GM18951 (cell line): ENCODE data around the gene NUDC.

ENCODE experiments used
- POLR2A ChIP-seq: IDR thresholded peaks from 4 replicates; pipeline ENCODE4 v1.6.1; 2011; ENCODE audit warnings: mild to moderate bottlenecking; ENCODE audit not compliant: insufficient read length, insufficient read depth; ENCODE audit errors: extremely low read depth
- in situ Hi-C: fragments of 300-500 bp; cut with MboI; formaldehyde crosslinking; loops from one replicate; pipeline ENCODE4 v1.12.0; 2022; ENCODE audit warnings: low sequenced_read_pairs, mixed read lengths, inconsistent platforms; ENCODE audit not compliant: unreplicated experiment

NUDC gene

DNA sequence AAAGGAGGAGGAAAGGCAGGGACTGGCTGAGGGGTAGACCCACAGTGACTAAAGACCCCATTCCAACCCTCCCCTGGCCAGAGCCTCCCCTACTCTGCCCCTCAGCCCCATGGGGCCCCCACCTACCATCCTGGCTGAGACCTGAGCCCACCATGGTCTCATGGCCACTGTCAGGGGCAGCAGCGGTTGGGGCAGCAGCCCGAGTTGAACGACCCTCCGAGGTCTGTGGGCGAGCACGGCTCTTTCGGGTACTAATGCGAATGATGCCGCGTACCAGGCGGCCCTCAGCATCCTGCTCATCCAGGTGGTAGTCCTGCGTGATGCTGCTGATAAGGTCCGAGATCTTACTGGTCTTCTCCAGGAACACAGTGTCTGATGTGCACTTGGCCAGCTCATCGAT is 29.7 kb downstream of the NUDC start:
- in situ Hi-C loops = no loop called here
- no peak for TF ChIP-seq POLR2A

DNA sequence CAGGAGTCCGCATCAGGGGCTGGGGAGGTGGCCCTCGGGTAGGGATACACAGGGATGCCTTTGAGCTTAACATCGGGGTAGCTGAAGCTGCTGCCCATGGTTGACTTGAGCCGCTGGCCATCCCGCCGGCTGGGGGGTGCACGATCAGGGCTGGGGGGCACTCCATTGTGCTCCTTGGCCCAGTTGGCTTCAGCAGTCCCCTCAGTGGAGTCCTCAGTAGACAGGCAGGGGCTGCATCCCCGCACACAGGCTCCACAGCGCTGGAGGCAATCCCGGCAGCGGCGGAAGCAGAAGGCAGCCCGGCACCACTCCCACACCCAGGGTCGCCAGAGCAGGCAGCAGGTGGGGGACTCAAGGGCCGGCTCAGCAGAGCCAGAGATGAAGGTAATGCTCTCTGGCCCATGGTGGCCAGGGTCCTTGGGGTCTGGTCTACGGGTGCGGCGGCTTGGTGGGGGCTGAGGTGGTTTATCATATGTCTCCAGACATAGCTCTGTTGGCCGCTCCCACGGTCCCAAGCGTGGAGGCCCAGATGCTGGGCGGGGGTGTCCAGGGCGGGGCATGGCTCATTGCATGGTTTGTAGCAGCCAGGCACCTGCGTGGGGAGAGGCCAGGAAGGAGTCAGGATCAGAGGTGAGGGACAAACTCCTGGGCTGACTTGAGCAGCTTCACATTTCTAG is 30.4 kb downstream of the NUDC start:
- in situ Hi-C loops = no loop called here
- TF ChIP-seq POLR2A = no peak

DNA sequence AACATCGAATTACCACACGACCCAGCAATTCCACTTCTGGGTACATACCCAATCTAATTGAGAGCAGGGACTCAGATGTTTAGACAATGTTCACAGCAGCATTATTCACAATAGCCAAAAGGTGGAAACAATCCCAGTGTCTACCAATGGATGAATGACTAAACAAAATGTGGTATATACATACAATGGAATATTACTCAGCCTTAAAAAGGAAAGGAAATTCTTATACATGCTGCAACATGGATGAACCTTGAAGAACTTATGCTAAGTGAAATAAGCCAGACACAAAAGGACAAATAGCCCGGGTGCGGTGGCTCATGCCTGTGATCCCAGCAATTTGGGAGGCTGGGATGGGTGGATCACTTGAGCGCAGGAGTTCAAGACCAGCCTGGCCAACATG is 31.8 kb downstream of the NUDC start:
- TF ChIP-seq POLR2A = no peak
- in situ Hi-C loops = no loop called here

DNA sequence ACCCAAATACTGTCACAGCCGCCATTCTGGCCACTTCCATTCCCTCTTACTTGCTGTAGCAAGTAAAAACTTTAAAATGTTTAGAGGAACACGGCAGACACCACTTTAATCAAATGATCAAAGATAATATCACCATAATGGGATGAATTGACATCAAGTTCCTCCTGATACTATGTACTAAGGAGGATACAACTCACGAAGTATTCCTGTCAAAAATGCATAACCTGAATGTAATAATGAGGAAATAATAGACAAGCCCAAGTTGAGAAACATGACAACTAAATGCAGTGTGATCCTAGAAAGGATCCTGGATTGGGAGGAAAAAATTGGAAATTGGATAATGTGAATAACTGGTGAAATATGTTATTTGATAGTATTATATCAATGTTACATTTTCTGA is 34.8 kb downstream of the NUDC start:
- no peak for TF ChIP-seq POLR2A
- in situ Hi-C loops = no loop called here

DNA sequence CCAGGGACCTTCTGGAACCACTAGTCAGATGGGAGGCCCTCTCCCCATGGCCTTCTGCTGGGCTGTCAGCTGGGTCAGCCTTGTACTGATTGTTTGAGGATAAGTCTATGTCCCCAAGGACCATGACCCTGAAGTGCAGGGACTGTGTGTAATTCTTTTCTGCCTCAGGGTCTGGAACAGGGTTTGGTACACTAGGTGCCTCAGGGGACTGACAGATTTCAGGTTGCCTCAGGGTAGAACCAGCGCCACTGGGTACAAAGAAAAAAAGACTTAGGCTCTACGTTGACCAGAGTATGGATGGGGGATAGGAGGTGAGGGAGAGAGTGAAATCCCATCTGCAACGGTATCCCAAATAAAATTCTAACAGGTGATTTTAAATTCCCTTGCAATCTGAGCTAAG is 35.8 kb downstream of the NUDC start:
- in situ Hi-C loops = no loop called here
- TF ChIP-seq POLR2A = no peak

DNA sequence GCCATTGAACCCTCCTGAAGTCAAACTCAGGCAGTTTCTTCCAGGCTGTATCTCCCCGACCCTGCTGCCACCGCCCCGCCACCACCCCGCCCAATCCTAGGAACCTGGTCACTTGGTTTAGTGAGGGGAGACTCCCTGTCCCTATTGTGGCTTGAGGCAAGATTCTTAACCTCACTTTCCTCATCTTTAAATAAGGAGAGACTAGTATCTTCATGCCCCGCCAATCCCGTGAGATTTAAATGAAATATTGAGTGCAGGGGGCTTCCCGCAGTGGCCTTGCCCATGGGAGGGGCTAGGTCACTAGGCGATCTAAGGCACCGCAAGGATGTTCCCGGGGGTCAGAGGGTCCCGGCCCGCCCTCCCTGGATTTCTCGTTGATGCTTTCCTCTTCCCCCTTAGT is 37.7 kb downstream of the NUDC start:
- in situ Hi-C loops = no loop called here
- no peak for TF ChIP-seq POLR2A

DNA sequence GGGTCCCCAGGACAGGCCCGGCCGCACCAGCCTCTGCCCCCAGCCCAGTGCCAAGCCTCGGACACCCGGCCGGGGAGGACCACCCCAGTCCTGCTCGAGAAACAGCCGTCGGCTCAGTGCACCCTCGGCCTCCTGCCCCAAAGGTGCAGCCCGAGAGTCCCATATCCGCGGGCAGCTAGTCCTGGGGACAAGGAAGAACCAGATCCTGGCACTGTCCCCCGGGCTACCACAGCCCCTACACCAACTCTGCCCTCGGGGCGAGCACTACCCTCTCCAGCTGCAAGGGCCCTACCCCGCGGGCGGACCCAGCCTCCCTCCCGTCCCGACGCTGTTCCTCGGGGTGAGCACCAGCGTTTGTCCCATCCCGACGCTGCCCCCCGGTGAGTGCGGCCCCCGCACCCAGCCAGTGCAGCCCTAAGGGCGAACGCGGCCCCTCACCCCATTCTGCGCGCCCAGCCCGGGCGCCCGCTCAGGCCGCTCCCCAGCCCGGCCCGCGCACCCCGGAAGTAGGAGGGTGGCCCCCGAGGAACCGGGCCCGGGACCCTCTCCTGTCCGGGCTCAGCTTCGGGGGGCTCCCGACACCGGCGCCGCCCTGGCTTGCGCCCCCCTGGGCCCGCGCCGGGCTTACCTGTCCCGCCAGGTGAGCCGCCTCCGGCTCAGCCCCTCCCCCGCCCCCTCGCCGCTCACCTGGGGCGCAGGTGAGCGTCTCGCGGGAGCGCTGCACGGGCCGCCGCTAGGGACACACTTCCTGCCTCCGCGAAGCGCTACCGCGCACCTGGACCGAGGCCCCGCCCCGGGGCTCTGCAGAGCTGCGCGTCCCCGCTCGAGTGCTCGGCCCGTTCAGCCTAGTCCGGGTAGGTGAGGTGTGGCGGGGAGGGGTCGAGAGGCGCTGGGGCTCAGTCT is 38.4 kb downstream of the NUDC start, which contains the start of gene KDF1:
Gene KDF1, minus strand, starts transcription at position 747 of the 903 bp plus-strand sequence. CDS start 8,088 bp downstream, outside the sequence.
- in situ Hi-C loops = no loop called here
- no peak for TF ChIP-seq POLR2A

DNA sequence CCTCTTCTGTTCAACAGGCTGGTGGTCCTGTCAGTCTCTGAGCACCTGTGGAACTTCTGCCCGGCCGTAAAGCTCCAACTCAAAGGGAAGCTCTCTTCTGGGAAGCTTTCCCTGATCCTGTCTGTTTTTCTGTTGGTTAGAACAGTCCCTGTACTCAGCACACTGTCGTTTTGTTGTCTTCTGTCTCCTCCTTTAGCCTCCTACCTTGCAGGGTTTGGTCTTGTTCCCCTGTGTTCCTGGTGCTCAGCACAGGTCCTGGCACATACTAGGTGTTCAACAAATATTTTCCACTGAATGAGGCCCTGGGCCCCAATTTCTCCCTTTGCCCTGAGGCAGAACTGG is 39.1 kb downstream of the NUDC start:
- in situ Hi-C loops = no loop called here
- no peak for TF ChIP-seq POLR2A

DNA sequence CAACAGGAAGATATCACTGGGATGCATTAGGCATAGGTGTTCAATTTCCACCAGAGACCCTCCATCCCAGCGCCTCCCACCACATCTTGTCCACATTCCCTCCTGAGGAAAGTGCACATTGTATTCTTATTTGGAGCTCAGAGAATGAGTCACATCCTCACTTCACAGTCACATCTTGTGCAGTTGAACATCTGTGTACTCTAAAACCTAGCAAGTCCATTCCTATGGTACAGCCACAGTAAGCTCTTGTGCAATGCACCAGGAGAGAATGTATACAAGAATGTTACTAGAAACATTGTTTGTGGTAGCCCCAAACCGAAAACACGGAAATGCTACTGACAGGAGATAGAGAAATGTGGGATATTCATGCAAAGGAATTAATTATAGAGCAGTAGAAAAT is 40.3 kb downstream of the NUDC start:
- no peak for TF ChIP-seq POLR2A
- in situ Hi-C loops = no loop called here

DNA sequence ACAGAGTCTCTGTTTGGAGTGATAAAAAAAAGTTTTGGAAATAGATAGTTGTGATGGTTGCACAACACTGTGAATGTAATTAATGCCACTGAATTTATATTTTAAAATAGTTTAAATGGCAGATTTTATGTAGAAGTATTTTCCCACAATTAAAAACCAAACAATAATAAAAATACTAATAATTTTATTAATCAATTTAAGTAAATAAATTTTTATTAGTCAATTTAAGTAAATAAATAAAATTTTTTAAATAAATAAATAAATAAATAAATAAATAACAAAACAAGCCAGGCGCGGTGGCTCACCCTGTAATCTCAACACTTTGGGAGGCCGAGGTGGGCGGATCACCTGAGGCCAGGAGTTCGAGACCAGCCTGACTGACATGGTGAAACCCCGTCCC is 43.7 kb downstream of the NUDC start:
- in situ Hi-C loops = no loop called here
- no peak for TF ChIP-seq POLR2A

DNA sequence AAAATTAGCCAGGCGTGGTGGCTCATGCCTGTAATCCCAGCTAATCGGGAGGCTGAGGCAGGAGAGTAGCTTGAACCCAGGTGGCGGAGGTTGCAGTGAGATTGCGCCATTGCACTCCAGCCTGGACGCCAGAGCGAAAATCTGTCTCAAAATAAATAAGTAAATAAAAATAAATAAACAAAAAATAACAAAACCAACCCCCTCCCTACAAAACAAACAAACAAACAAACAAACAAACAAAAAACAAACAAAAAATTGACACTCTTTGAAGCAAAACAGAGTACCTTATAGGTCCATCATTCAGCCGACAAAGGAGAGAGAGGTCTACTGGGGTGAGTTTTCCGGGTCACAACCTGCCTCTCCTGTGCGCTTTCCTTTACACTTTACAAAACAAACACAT is 44.1 kb downstream of the NUDC start:
- no peak for TF ChIP-seq POLR2A
- in situ Hi-C loops = no loop called here

DNA sequence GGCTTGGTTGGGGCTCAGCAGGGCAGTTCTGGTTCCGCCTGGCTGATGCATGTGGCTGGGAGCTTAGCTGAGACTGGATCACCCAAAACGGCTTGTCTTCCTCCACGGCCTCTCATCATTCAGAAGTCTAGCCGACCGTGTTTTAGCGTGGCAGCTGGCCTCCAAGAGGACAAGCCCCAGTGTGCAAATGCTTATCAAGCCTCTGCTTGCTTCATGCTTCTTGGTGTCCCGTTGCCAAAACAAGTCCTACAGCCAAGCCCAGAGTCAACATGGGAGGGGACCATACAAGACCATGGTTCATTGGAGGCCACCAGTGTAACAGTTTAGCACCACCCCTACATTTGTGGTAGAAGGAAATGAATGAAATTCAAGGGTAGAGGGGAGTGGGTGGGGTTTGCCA is 49.3 kb downstream of the NUDC start:
- no peak for TF ChIP-seq POLR2A
- in situ Hi-C loops = no loop called here

DNA sequence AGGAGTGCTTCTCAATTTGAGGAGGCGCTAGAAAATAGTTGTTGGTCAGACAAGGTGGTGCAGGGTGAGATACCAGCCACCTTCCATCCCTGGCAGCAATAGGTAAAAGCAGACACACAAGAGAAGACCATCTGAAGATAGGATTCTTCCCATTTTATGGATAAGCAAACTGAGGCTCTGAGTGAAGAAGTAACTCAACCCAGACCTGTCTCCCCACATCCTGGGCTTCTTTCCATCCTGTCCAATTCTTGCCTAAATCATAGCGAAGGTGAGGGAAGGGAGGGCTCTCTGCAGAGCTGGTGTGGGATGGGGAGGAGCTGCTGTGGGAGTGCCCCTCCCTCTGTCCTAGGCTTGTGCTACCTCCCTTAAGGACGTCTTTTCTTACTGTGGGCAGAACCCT is 50.0 kb downstream of the NUDC start:
- TF ChIP-seq POLR2A = no peak

DNA sequence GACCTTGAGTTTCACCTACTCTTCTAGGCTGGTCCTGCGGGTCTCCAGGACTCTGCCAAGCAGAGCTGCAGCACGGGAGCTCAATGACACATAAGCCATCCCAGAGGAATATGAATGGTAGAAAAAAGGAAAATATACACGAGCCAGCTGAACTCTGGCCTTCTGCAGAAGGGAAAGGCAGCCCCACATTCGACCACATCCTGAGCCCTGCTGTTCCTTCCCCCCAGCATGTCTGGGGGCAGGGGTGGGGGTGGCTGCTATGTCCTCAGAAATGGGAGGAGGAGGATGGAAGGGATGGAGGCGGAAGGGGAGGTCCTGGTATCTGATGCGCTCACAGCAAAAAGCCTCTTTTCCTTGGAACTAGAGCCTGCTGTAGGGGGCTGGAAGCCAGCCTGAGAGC is 50.8 kb downstream of the NUDC start:
- in situ Hi-C loops = no loop called here
- no peak for TF ChIP-seq POLR2A

More for the DNA sequence above, 50.0 kb downstream of the NUDC start:
- in situ Hi-C loops = no loop called here
